HT-29 (cell line): ENCODE results near the gene SETD5. TPM values are rescaled to one million over a fixed set of nuclear protein-coding genes. Genes with fewer than 3 reads are reported as not detected.

Experiments used
- DNase-seq: peaks from one replicate; pipeline ENCODE4 v3.0.0-alpha.2; 2015; ENCODE audit warnings: low spot score
- total RNA-seq: library from RNA; depleted of rRNA; stranded (reverse); fragments of >200 nt; shearing (Covaris generic); gene quantifications from 2 replicates; pipeline ENCODE4 v1.2.3, GENCODE V29; 2014

SETD5 gene
- total RNA-seq, 1 experiment from 2014 or later: 41.9 TPM

GRCh38 chr3:9408061-9408460 lies 10.6 kb downstream of the SETD5 start:
- no peak for DNase-seq

GRCh38 chr3:9408546-9408945 lies 11.1 kb downstream of the SETD5 start:
- no peak for DNase-seq

- no peak for DNase-seq
These were observed 12.8 kb downstream of the SETD5 start for GRCh38 chr3:9409981-9410854.

DNA sequence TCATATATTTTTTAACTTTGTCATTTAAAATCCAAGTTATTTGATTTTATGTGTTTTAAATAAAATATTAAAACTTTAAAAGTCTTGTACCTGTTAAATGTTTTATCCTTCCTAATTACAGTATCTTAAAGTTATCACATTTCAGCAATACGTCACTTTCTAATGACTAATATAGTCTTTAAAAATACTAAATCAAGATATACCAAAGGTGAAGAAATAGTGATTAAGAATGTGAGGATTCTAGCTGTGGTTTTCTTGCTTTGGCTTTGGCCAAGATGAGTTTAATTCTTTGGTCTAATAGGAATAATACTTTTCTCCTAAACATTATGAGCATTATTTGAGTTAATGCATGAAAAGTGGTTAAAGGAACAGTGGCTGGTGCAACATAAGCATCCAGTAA lies 13.9 kb downstream of the SETD5 start:
- DNase-seq: no peak

- DNase-seq: no peak
These were observed 14.9 kb downstream of the SETD5 start for GRCh38 chr3:9412293-9412692.

DNA sequence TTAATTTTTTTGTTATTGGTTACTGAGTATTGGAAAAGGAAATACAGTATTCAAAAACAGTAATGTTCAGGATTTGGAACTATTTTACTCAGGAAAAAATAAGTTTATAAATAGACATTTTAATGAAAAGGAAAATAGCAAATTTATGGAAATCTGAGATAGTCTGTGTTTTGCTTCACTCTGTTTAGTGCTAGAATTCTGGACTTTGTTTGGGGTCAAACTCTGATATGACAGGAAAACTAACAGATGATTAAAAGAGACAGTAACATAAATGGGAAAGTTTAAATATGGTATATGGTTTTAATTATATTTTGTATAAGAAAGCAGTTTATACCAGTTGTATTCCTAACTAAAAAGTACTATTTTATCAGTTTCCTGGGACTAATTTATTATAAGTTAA lies 17.4 kb downstream of the SETD5 start:
- no peak for DNase-seq

GRCh38 chr3:9415485-9416138 lies 18.2 kb downstream of the SETD5 start:
- no peak for DNase-seq

- no peak for DNase-seq
These were observed 18.8 kb downstream of the SETD5 start for GRCh38 chr3:9416139-9416780.

DNA sequence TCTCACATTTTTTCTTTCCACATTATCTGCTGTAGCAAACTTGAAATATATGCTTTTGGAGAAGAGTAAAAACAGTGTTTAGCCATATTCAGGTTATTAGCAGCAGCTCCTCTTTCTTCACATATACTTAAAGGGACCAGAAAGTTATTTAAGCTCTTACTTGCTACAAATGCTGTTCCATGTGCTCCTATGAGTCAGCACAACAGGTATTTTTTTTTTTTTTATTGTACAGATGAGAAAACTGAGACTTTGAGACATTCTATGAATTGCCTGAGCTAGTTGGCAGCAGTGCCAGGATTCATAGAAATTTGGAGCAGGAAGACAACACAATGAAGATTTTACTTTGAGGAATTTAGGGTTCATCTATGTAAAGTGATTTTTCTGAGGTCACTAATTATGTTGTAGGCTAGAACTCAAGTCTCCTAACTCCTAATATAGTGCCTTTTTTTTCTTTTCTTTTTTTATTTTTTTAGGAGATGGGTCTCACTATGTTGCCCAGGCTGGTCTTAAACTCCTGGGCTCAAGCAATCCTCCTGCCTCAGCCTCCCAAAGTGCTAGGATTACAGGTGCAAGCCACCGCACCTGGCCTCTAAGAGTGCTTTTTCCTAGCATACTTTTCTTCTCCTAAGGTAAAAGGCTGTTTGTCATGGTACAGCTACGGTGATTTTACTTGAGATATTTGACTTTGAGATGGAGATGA lies 23.6 kb downstream of the SETD5 start:
- no peak for DNase-seq

DNA sequence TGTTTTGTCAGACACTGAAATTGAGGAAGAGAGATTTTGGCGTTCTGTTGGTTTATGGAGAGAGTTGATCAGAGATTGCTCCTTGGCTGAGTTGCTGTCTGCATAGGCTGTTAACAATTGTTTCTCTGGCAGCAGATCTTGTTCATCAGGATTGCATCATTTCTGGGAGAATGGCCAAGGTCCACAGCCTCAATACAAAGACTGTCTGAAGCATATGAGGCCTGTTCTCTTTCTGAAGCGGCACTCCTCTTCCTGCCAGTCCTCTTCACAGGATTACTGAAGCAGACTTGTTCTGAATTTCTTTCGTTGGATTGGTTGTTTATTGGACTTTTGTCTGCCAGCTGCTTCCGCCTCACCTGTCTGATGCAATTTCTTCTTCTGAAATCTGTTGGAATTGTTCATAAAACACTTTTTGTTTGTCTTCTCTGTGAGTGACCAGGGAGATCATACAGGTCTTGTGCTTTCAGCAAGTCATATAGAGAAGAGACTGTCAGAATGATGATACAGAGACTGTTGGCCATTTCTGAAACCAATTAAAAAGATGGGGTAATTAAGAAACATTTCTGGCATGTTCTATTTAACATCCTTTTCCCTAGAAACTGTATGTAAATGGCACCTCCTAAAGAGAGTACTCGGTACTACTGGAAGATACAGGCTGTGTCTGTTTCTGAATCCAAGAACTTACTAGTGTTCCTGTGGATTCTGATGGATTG lies 25.5 kb downstream of the SETD5 start:
- DNase-seq: peak; percentile 88

DNA sequence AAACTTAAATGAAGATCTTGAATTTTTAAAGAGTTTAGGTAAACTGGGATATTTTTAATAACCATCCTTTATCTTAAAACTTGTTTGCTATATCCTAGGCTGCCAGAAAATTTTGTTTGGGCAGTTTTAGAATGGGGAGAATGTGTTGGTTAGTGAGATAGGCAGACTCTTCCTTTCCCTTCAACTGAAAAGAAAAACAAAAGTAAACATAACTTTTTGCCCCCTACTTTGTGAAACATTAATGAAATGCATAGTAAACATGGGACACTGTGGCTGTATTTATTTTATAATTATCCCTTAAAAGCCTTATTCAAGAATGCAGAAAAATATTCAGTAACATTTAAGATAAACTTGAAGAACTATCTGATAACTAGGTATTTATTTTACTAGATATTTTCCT lies 31.0 kb downstream of the SETD5 start:
- DNase-seq: no peak

DNA sequence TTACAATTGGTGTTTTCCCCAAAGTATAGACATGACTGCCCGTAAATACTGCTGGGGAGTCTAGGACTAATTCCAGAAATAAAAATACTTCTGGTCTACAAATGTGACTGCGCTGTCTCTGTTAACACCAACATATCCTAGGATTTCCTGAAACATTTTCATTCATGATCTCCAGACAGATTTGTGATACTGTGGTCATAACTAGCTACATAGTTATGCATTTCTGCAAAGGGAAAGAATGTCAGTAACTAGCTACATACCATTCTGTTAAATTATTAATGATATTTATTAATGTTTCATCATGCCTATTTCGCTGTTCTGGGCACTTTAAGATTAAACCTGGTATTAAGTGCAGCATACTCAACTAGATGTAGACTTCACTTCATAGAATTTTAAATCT lies 33.3 kb downstream of the SETD5 start:
- no peak for DNase-seq

DNA sequence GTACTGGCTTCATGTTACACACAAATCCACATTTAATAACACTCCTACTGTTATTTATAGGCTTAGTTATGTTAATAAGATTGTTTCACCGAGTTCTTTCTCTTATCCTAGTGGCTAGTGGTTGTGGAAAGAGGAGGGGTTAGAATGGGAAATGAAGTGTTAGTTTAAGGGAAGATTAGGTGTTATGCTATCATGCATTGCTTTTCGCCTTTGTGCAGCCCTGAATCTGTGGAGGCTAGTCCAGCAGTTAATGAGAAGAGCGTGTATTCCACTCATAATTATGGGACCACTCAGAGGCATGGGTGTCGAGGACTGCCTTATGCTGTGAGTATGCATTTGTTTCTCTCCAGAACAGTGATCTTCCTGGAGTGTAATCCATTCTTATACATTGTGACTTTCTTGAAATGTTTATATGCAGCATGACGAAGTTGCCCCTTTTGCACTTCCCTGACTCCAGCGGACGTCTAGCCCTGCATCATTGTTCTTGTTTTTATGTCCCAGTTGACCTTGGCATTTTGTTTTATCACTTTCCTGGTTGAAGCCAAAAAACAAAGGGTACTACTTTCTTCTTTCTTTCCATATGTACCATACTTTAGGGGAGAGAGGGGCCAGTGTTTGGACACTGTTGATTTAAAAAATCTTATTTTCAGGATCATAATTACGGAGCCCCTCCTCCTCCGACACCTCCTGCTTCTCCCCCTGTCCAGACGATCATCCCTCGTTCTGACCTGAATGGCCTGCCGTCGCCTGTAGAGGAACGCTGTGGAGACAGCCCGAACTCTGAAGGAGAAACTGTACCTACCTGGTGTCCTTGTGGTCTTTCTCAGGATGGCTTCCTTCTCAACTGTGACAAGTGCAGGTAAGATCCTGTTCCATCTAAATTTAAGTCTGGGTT lies 36.5 kb downstream of the SETD5 start:
- DNase-seq: no peak

- no peak for DNase-seq
These were observed 37.9 kb downstream of the SETD5 start for GRCh38 chr3:9435316-9435715.

GRCh38 chr3:9439331-9439730 lies 41.9 kb downstream of the SETD5 start:
- DNase-seq: no peak

GRCh38 chr3:9441501-9442221 lies 44.2 kb downstream of the SETD5 start:
- DNase-seq: no peak

DNA sequence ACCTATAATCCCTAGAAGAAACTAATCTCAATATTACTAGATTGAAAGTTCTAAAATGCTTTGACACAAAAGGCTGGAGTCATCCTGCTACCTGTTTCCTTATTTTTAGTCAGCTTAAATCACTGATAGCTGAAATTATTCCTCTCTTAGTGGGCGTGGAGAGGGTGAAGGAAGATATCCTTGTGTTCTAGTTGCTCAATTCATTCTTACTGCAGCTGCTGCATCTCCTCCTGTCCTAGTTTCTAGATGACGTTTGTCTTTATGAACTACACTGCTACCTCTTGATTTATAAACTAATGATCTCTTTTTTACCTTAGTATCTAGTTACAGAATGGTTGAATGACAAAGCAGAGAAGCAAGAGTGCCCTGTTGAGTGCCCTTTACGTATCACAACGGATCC lies 50.7 kb downstream of the SETD5 start:
- no peak for DNase-seq

- no peak for DNase-seq
These were observed 51.2 kb downstream of the SETD5 start for GRCh38 chr3:9448643-9449042.

- no peak for DNase-seq
These were observed 52.7 kb downstream of the SETD5 start for GRCh38 chr3:9450126-9450525.

DNA sequence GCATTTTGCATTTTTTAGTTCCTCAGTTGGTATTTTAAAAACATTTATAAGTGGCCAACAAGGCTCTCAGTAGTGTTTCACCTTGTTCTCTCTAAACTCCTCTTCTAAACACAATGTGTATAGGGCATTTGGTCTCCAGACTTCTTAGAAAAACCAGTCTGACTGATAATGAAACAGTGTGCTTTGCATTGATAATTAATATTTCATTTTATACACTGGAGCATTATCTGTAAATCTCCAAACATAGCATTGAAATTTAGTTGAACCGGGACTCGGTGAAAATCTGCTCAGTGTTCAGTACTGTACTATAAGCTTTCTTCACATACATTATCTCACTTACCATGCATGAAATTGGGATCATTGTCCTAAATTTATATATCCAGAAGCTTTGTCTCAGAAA lies 53.6 kb downstream of the SETD5 start:
- no peak for DNase-seq
